Calu3 (cell line): ENCODE measurements around the gene PDYN. TPM values are rescaled to one million over a fixed set of nuclear protein-coding genes. Genes with fewer than 3 reads are reported as not detected.

Experiments used
- BruUV-seq: library from RNA; stranded (reverse); fragments of 400-500 nt; replicated peaks from 2 replicates; lab custom pipeline; 2021; lab: Mats Ljungman, UMichigan
- CTCF ChIA-PET: fragments of 300-600 bp; sonication (Branson Sonifier 250); formaldehyde crosslinking; loops from one replicate; lab custom pipeline; 2022; ENCODE audit warnings: antibody characterized with exemption; lab: Charles Lee
- DNase-seq: peaks from one replicate; pipeline ENCODE4 v3.0.0; 2022
- H3K27ac Mint-ChIP-seq: one replicate; pipeline ENCODE4 v1.8.0; 2022; ENCODE audit warnings: mixed read lengths; ENCODE audit not compliant: unreplicated experiment
- H3K27me3 Mint-ChIP-seq: one replicate; pipeline ENCODE4 v1.8.0; 2022; ENCODE audit warnings: mixed read lengths; ENCODE audit not compliant: unreplicated experiment
- H3K36me3 Mint-ChIP-seq: one replicate; pipeline ENCODE4 v1.8.0; 2022; ENCODE audit warnings: mild to moderate bottlenecking, moderate library complexity, mixed read lengths; ENCODE audit not compliant: insufficient read depth, unreplicated experiment
- H3K4me1 Mint-ChIP-seq: one replicate; pipeline ENCODE4 v1.8.0; 2022; ENCODE audit warnings: mild to moderate bottlenecking, low read depth, mixed read lengths; ENCODE audit not compliant: unreplicated experiment
- H3K4me3 Mint-ChIP-seq: one replicate; pipeline ENCODE4 v1.8.0; 2022; ENCODE audit warnings: mild to moderate bottlenecking, low read depth, moderate library complexity, mixed read lengths; ENCODE audit not compliant: unreplicated experiment
- H3K9me3 Mint-ChIP-seq: one replicate; pipeline ENCODE4 v1.8.0; 2022; ENCODE audit warnings: low read depth, mixed read lengths; ENCODE audit not compliant: unreplicated experiment
- CTCF ChIP-seq: fragments of 200-600 bp; IDR thresholded peaks from one replicate; pipeline ENCODE4 v1.8.0; 2022; ENCODE audit warnings: antibody characterized with exemption; ENCODE audit not compliant: unreplicated experiment
- intact Hi-C: fragments of 100-400 bp; cut with micrococcal nuclease; formaldehyde crosslinking; loops from one replicate; pipeline ENCODE4 v1.10.0; 2022; ENCODE audit not compliant: unreplicated experiment
- total RNA-seq: library from RNA; stranded (reverse); gene quantifications from 2 replicates; pipeline ENCODE4 v1.2.3, GENCODE V29; 2022

Gene PDYN
- total RNA-seq, 1 experiment from 2014 or later = not detected

GRCh38 chr20:1955217-1955616 lies 38.6 kb downstream of the PDYN start:
- intact Hi-C loops = no loop called here
- no peak for DNase-seq
- Mint-ChIP-seq H3K36me3 (no peaks in the 10 kb centered on the region), H3K4me3 (no peak overlapping the region), H3K9me3 (no peaks in the 10 kb centered on the region), H3K27ac (no peak overlapping the region), H3K27me3 (no peaks in the 10 kb centered on the region), H3K4me1 (no peaks in the 10 kb centered on the region)
- CTCF ChIA-PET = interaction anchor here (0.6 kb wide), 1 partner anchor 480 kb away, joined by 4 read pairs; no protein-coding TSS in a partner anchor
- no TSS peak for BruUV-seq
- TF ChIP-seq CTCF = no peak

- Mint-ChIP-seq H3K27me3 (no peaks in the 10 kb centered on the region), H3K27ac (no peak overlapping the region), H3K9me3 (no peaks in the 10 kb centered on the region), H3K4me1 (no peaks in the 10 kb centered on the region), H3K4me3 (no peak overlapping the region), H3K36me3 (no peaks in the 10 kb centered on the region)
- TF ChIP-seq CTCF = no peak
- no peak for DNase-seq
- CTCF ChIA-PET = no interaction called here
- BruUV-seq = no TSS peak
- intact Hi-C loops = no loop called here
These were observed 40.2 kb downstream of the PDYN start for GRCh38 chr20:1953621-1954020.

GRCh38 chr20:1952737-1953530 lies 40.9 kb downstream of the PDYN start:
- BruUV-seq = no TSS peak
- Mint-ChIP-seq H3K4me1 (no peaks in the 10 kb centered on the region), H3K4me3 (no peak overlapping the region), H3K9me3 (no peaks in the 10 kb centered on the region), H3K36me3 (no peaks in the 10 kb centered on the region), H3K27ac (no peak overlapping the region), H3K27me3 (no peaks in the 10 kb centered on the region)
- CTCF ChIA-PET = no interaction called here
- TF ChIP-seq CTCF = no peak
- DNase-seq = no peak
- intact Hi-C loops = no loop called here

GRCh38 chr20:1951436-1952115 lies 42.3 kb downstream of the PDYN start:
- BruUV-seq = no TSS peak
- H3K9me3 Mint-ChIP-seq = no peaks in the 10 kb centered on the region
- no peak for TF ChIP-seq CTCF
- no peaks in the 10 kb centered on the region for H3K36me3 Mint-ChIP-seq
- no peak overlapping the region for H3K27ac Mint-ChIP-seq
- no peak for DNase-seq
- CTCF ChIA-PET = no interaction called here
- H3K27me3 Mint-ChIP-seq = no peaks in the 10 kb centered on the region
- intact Hi-C loops = no loop called here
- no peaks in the 10 kb centered on the region for H3K4me1 Mint-ChIP-seq
- H3K4me3 Mint-ChIP-seq = no peak overlapping the region
